K562 (cell line): ENCODE measurements around the gene CLDN5. TPM values are rescaled to one million over a fixed set of nuclear protein-coding genes. Genes with fewer than 3 reads are reported as not detected.
A peak's percentile ranks its signal among the peaks of the same experiment; 100 is the strongest.

Experiments used
- ATAC-seq: fragments of 200-7000 bp; cut with Tn5 transposase; 3 replicates; pipeline ENCODE4 v1.9.1; 2020; ENCODE audit warnings: moderate library complexity
- BruUV-seq: library from RNA; stranded (reverse); fragments of 400-500 nt; replicated peaks from 2 replicates; lab custom pipeline; 2021; lab: Mats Ljungman, UMichigan
- CTCF ChIA-PET: fragments of 300-600 bp; formaldehyde crosslinking; extraction: SDS; loops from one replicate; lab custom pipeline; 2021; ENCODE audit warnings: low intra/inter-chr PET ratio; lab: Yijun Ruan, JAX
- POLR2A ChIA-PET: fragments of 300-600, 350-650 bp; sonication (Branson Sonifier 250); formaldehyde crosslinking; extraction: SDS; loops from one replicate; lab custom pipeline; 2021; ENCODE audit warnings: antibody characterized with exemption, inconsistent platforms; lab: Yijun Ruan, JAX
- DNase-seq, 4 experiments: peaks; one replicate each; pipeline versions ENCODE4 v3.0.0 to v3.0.0-alpha.2; 2011 to 2018; ENCODE audit warnings: low spot score in 3 of 4, mixed read lengths in 3 of 4; ENCODE audit errors: extremely low read depth in 1 of 4
- FAIRE-seq: peaks from 2 replicates; lab custom pipeline; 2011; peaks lifted over from hg19 to GRCh38; lab: Jason Lieb, UNC
- H2AFZ ChIP-seq: 2 replicates; pipeline ENCODE4 v1.6.0; 2011; ENCODE audit warnings: low read depth, low read length, control low read depth, inconsistent platforms
- H3K27ac ChIP-seq: fragments of 200-600 bp; 3 replicates; pipeline ENCODE4 v1.8.0; 2011; ENCODE audit warnings: low read depth, mild to moderate bottlenecking, control low read depth, inconsistent platforms, low read length, moderate library complexity, mixed read lengths; ENCODE audit errors: extremely low read depth
- H3K27me3 ChIP-seq, 2 experiments: fragments of 300-600 bp in 1 of 2; 2 replicates in 1 of 2; 3 replicates in 1 of 2; pipeline versions ENCODE4 v1.6.0 to v1.8.0; 2011; ENCODE audit warnings: inconsistent platforms in 2 of 2, low read length in 2 of 2, mild to moderate bottlenecking in 1 of 2, mixed read lengths in 1 of 2, moderate library complexity in 1 of 2; ENCODE audit not compliant: control insufficient read depth in 2 of 2, insufficient read depth in 2 of 2
- H3K36me3 ChIP-seq: fragments of 300-600 bp; 3 replicates; pipeline ENCODE4 v1.8.0; 2011; ENCODE audit warnings: mild to moderate bottlenecking, low read length, inconsistent platforms; ENCODE audit not compliant: control insufficient read depth, insufficient read depth
- H3K4me1 ChIP-seq, 2 experiments: fragments of 200-600 bp in 1 of 2; replicated peaks in 1 of 2; 2 replicates in 1 of 2; 3 replicates in 1 of 2; pipeline versions ENCODE4 v1.5.1 to v1.8.0; 2011; ENCODE audit warnings: inconsistent platforms in 2 of 2, low read length in 2 of 2, mild to moderate bottlenecking in 1 of 2, mixed read lengths in 1 of 2, moderate library complexity in 1 of 2; ENCODE audit not compliant: control insufficient read depth in 2 of 2, insufficient read depth in 2 of 2
- H3K4me2 ChIP-seq: 2 replicates; pipeline ENCODE4 v1.6.1; 2011; ENCODE audit warnings: low read length, control low read depth, inconsistent platforms, mixed read lengths; ENCODE audit not compliant: insufficient read depth
- H3K4me3 ChIP-seq: fragments of 200-600 bp; sonication (generic), shearing (Covaris generic); 2 replicates; pipeline ENCODE4 v1.5.1; 2016; ENCODE audit warnings: control low read depth, inconsistent platforms
- H3K79me2 ChIP-seq: fragments of 200-600 bp; 3 replicates; pipeline ENCODE4 v1.8.0; 2011; ENCODE audit warnings: low read length, inconsistent platforms; ENCODE audit not compliant: control insufficient read depth, insufficient read depth
- H3K9ac ChIP-seq, 2 experiments: 2 replicates each; pipeline versions ENCODE4 v1.6.0 to v1.6.1; 2011; ENCODE audit warnings: low read depth in 2 of 2, low read length in 2 of 2, control low read depth in 1 of 2, inconsistent platforms in 1 of 2, mild to moderate bottlenecking in 1 of 2, mixed read lengths in 1 of 2; ENCODE audit not compliant: insufficient read depth in 1 of 2
- H3K9me1 ChIP-seq: one replicate; pipeline ENCODE4 v1.6.0; 2011; ENCODE audit warnings: inconsistent platforms, mild to moderate bottlenecking, low read length, moderate library complexity; ENCODE audit not compliant: control insufficient read depth, insufficient read depth
- H3K9me3 ChIP-seq: replicated peaks from 2 replicates; pipeline ENCODE4 v1.5.1; 2011; ENCODE audit warnings: low read depth, low read length, inconsistent platforms; ENCODE audit not compliant: control insufficient read depth, insufficient read depth
- H4K20me1 ChIP-seq: replicated peaks from 2 replicates; pipeline ENCODE4 v1.6.1; 2011; ENCODE audit warnings: low read length, inconsistent platforms, mixed read lengths; ENCODE audit not compliant: control insufficient read depth, insufficient read depth
- CBX5 ChIP-seq: IDR thresholded peaks from 2 replicates; pipeline ENCODE4 v1.6.1; 2014; ENCODE audit warnings: low read depth, borderline replicate concordance
- ZNF830 ChIP-seq: fragments of 250-450 bp; sonication (Bioruptor Pico); IDR thresholded peaks from 2 replicates; pipeline ENCODE4 v1.5.0; 2021; ENCODE audit warnings: mild to moderate bottlenecking
- WGBS: fragments of 100-300 bp; shearing (Covaris generic); methylation state at CpG from one replicate; pipeline ENCODE4 v1.1.6; 2016; ENCODE audit warnings: low coverage, mixed read lengths; ENCODE audit not compliant: insufficient coverage; ENCODE audit errors: missing lambda C conversion rate; 5-methylcytosine and 5-hydroxymethylcytosine counted together
- in situ Hi-C: fragments of 300-500 bp; cut with MboI; formaldehyde crosslinking; loops from 4 replicates; pipeline ENCODE4 v1.15.0; 2018; ENCODE audit warnings: inconsistent platforms, mixed read lengths
- intact Hi-C: fragments of 100-400 bp; cut with micrococcal nuclease; formaldehyde crosslinking; loops from 2 replicates; pipeline ENCODE4 v1.14.2; 2022
- polyA plus RNA-seq, 8 experiments: library from polyadenylated mRNA; depleted of rRNA in 4 of 8; stranded (reverse) in 5 of 8; unstranded in 3 of 8; fragments of >200 nt; fragmentation: Nextera tagmentation in 2 of 8; fragmentation: Illumina TruSeq in 1 of 8; extraction: Ambion mirVana in 2 of 8; extraction: Trizol in 1 of 8; gene quantifications; 2 replicates each; pipeline versions ENCODE4 v1.2.1 to v1.2.3, GENCODE V29; 2011 to 2014; ENCODE audit warnings: inconsistent platforms in 1 of 8, missing spikeins in 1 of 8
- total RNA-seq, 7 experiments: library from RNA; depleted of rRNA in 6 of 7; stranded (reverse); fragments of >200 nt in 6 of 7; fragmentation: Illumina TruSeq in 2 of 7; extraction: Trizol in 2 of 7; gene quantifications; 2 replicates each; pipeline versions ENCODE4 v1.2.1 to v1.2.3, GENCODE V29; 2011 to 2021; ENCODE audit warnings: low replicate concordance in 1 of 7
- TF ChIP-seq, protein P1 (sequence below): sonication (generic); formaldehyde crosslinking; IDR thresholded peaks from 2 replicates; pipeline ENCODE4 v1.8.0; 2022; ENCODE audit warnings: missing genetic modification reagents, mild to moderate bottlenecking, moderate library complexity, borderline replicate concordance

Gene CLDN5
- total and polyA plus RNA-seq, 9 of the 15 experiments (the other 6 are each of a cell fraction or from before 2014, with no cell fraction given), result 0.20 TPM; not detected in 8

DNA sequence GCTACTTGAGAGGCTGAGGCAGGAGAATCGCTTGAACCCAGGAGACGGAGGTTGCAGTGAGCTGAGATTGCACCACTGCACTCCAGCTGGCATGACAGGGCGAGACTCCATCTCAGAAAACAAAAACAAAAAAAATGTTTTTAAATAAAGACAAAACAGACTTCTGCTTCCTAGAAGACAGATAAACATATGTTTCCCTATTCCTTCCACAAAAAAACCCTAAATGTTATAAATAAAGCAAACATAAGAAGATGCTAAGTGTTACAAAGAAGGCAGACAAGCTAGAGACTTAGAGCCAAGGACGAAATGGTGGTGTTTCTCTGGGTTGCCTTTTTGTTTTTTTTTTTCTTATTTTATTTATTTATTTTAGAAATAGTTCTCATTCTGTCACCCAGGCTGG lies 5.6 kb upstream of the CLDN5 start:
- Histone ChIP-seq H3K4me3 (no peak overlapping the region), H3K9me3 (no peaks in the 10 kb centered on the region), H3K36me3 (no peaks in the 10 kb centered on the region), H4K20me1 (peaks cover 17% of the 10 kb centered on the region), H3K4me2 (no peak overlapping the region), H3K27ac (no peak overlapping the region), H3K9ac (no peak overlapping the region), H3K79me2 (no peaks in the 10 kb centered on the region), H3K9me1 (no peaks in the 10 kb centered on the region), H3K4me1 (peaks cover 0 to 17% of the 10 kb centered on the region in 2 experiments; a peak in 3 of 5 replicates), H2AFZ (no peak overlapping the region), H3K27me3 (peaks cover 55 to 70% of the 10 kb centered on the region in 2 experiments)
- TF ChIP-seq ZNF830 (no peak), CBX5 (no peak)
- TF ChIP-seq, protein P1, sequence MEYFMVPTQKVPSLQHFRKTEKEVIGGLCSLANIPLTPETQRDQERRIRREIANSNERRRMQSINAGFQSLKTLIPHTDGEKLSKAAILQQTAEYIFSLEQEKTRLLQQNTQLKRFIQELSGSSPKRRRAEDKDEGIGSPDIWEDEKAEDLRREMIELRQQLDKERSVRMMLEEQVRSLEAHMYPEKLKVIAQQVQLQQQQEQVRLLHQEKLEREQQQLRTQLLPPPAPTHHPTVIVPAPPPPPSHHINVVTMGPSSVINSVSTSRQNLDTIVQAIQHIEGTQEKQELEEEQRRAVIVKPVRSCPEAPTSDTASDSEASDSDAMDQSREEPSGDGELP (CRISPR knock-in tag), result 0 out of 2 replicates have a peak, but pooled peaks have one; percentile 28
- ChIA-PET CTCF (interaction anchor here (0.7 kb wide), 1 partner anchor 38 kb away, joined by 3 read pairs; no protein-coding TSS in a partner anchor), POLR2A (interaction anchor here (0.6 to 3.4 kb wide), 8 partner anchors 8 to 70 kb away, joined by 3 to 16 read pairs (median 3); no protein-coding TSS in a partner anchor)
- FAIRE-seq (no peak), DNase-seq (peak in 1 of 4 experiments; percentile 14), ATAC-seq (no peak)
- BruUV-seq, result no TSS peak
- intact Hi-C loops, result loop anchor here (5.0 kb wide), 1 partner anchor 77 kb away; no protein-coding TSS in a partner anchor
- in situ Hi-C loops, result no loop called here
- 5% methylated on average over 4 of the region's 4 CpGs for WGBS
